Hepatocyte (in vitro differentiated cells): ENCODE data around the gene TMEM256. TPM values are rescaled to one million over a fixed set of nuclear protein-coding genes. Genes with fewer than 3 reads are reported as not detected.

Experiments
- DNase-seq: peaks from one replicate; pipeline ENCODE4 v3.0.0-alpha.2; 2016; ENCODE audit warnings: low spot score
- H2AFZ ChIP-seq: fragments of 200-600 bp; sonication (generic); 2 replicates; pipeline ENCODE4 v1.6.0; 2016; ENCODE audit warnings: antibody characterized with exemption, mild to moderate bottlenecking
- H3K27ac ChIP-seq: fragments of 200-600 bp; sonication (generic); 2 replicates; pipeline ENCODE4 v1.5.1; 2016; ENCODE audit warnings: mild to moderate bottlenecking
- H3K27me3 ChIP-seq: fragments of 200-600 bp; sonication (generic); 2 replicates; pipeline ENCODE4 v1.6.1; 2016
- H3K36me3 ChIP-seq: fragments of 200-600 bp; sonication (generic); replicated peaks from 2 replicates; pipeline ENCODE4 v1.5.1; 2016; ENCODE audit warnings: low read depth; ENCODE audit not compliant: insufficient read depth
- H3K4me1 ChIP-seq: fragments of 200-600 bp; sonication (generic); 2 replicates; pipeline ENCODE4 v1.5.1; 2016; ENCODE audit warnings: mild to moderate bottlenecking, moderate library complexity; ENCODE audit not compliant: insufficient read depth
- H3K4me2 ChIP-seq: fragments of 200-600 bp; sonication (generic); 2 replicates; pipeline ENCODE4 v1.6.0; 2016
- H3K4me3 ChIP-seq: fragments of 200-600 bp; sonication (generic); 2 replicates; pipeline ENCODE4 v1.5.1; 2016; ENCODE audit warnings: mild to moderate bottlenecking
- H3K79me2 ChIP-seq: fragments of 200-600 bp; sonication (generic); 2 replicates; pipeline ENCODE4 v1.6.0; 2017; ENCODE audit warnings: mild to moderate bottlenecking
- H3K9me2 ChIP-seq: fragments of 200-600 bp; sonication (generic); replicated peaks from 2 replicates; pipeline ENCODE4 v1.6.0; 2017; ENCODE audit warnings: mild to moderate bottlenecking; ENCODE audit not compliant: insufficient read depth
- H3K9me3 ChIP-seq: fragments of 200-600 bp; sonication (generic); 2 replicates; pipeline ENCODE4 v1.5.1; 2016; ENCODE audit warnings: low read depth, mild to moderate bottlenecking
- H4K20me1 ChIP-seq: fragments of 200-600 bp; sonication (generic); 2 replicates; pipeline ENCODE4 v1.6.0; 2016; ENCODE audit warnings: mild to moderate bottlenecking; ENCODE audit not compliant: insufficient read depth, poor library complexity, severe bottlenecking
- CTCF ChIP-seq: fragments of 200-600 bp; sonication (generic); IDR thresholded peaks from 2 replicates; pipeline ENCODE4 v1.5.1; 2016; ENCODE audit warnings: antibody characterized with exemption, mild to moderate bottlenecking; ENCODE audit not compliant: poor library complexity
- EZH2 ChIP-seq: fragments of 200-600 bp; sonication (generic); IDR thresholded peaks from 2 replicates; pipeline ENCODE4 v1.6.1; 2016; ENCODE audit warnings: antibody characterized with exemption, mild to moderate bottlenecking, borderline replicate concordance
- EZH2phosphoT487 ChIP-seq: fragments of 200-600 bp; sonication (generic); IDR thresholded peaks from one replicate; pipeline ENCODE4 v1.6.1; 2018; ENCODE audit warnings: antibody characterized with exemption, mild to moderate bottlenecking, low read depth, moderate library complexity; ENCODE audit not compliant: unreplicated experiment, severe bottlenecking
- WGBS: methylation state at CpG from one replicate; pipeline ENCODE4 v1.1.6; 2016; ENCODE audit warnings: low lambda C conversion rate; ENCODE audit errors: missing lambda C conversion rate; 5-methylcytosine and 5-hydroxymethylcytosine counted together
- polyA plus RNA-seq: library from polyadenylated mRNA; unstranded; fragments of >200 nt; fragmentation: Nextera tagmentation; extraction: Ambion mirVana; gene quantifications from 2 replicates; pipeline ENCODE4 v1.2.1, GENCODE V29; 2016
- total RNA-seq: library from RNA; depleted of rRNA; stranded (reverse); fragments of >200 nt; gene quantifications from 2 replicates; pipeline ENCODE4 v1.2.3, GENCODE V29; 2014

The TMEM256 gene
- total and polyA plus RNA-seq, 2 experiments from 2014 or later: 105 to 118 TPM

GRCh38 chr17:7405350-7406234 is 1.7 kb upstream of the TMEM256 start:
- peaks cover 19% of the 10 kb centered on the region for H3K79me2 ChIP-seq
- peak overlapping the region; percentile 63 for H3K27ac ChIP-seq
- H3K9me3 ChIP-seq: no peaks in the 10 kb centered on the region
- peak overlapping the region; percentile 23 for H2AFZ ChIP-seq
- peaks cover 9% of the 10 kb centered on the region for H3K4me1 ChIP-seq
- DNase-seq: peak; percentile 40
- TF ChIP-seq EZH2 (no peak), CTCF (no peak), EZH2phosphoT487 (no peak)
- WGBS: 17% methylated on average over 9 of the region's 38 CpGs
- H3K4me3 ChIP-seq: peak overlapping the region; percentile 50
- H3K4me2 ChIP-seq: peak overlapping the region; percentile 97
- H3K9me2 ChIP-seq: no peaks in the 10 kb centered on the region
- no peaks in the 10 kb centered on the region for H4K20me1 ChIP-seq
- no peaks in the 10 kb centered on the region for H3K36me3 ChIP-seq
- H3K27me3 ChIP-seq: no peaks in the 10 kb centered on the region

- Histone ChIP-seq H3K27me3 (no peaks in the 10 kb centered on the region), H4K20me1 (no peaks in the 10 kb centered on the region), H2AFZ (peak overlapping the region; percentile 23), H3K4me2 (peak overlapping the region; percentile 97), H3K9me3 (no peaks in the 10 kb centered on the region), H3K79me2 (peaks cover 19% of the 10 kb centered on the region), H3K27ac (peak overlapping the region; percentile 63), H3K36me3 (no peaks in the 10 kb centered on the region), H3K4me1 (peaks cover 9% of the 10 kb centered on the region), H3K4me3 (peak overlapping the region; percentile 50), H3K9me2 (no peaks in the 10 kb centered on the region)
- 2% methylated on average over 16 of the region's 65 CpGs for WGBS
- no peak for DNase-seq
- no peak for TF ChIP-seq CTCF
These were observed 946 bp upstream of the TMEM256 start for GRCh38 chr17:7404737-7405349.

GRCh38 chr17:7403727-7403976 is 245 bp downstream of the TMEM256 start:
- Histone ChIP-seq H3K27me3 (no peaks in the 10 kb centered on the region), H3K27ac (peak overlapping the region; percentile 92), H3K9me3 (no peaks in the 10 kb centered on the region), H2AFZ (peak overlapping the region; percentile 2), H3K4me1 (peaks cover 9% of the 10 kb centered on the region), H3K4me3 (peak overlapping the region; percentile 32), H4K20me1 (no peaks in the 10 kb centered on the region), H3K36me3 (no peaks in the 10 kb centered on the region), H3K4me2 (peak overlapping the region; percentile 86), H3K79me2 (peaks cover 19% of the 10 kb centered on the region), H3K9me2 (no peaks in the 10 kb centered on the region)
- DNase-seq: no peak
- 0% methylated on average over 9 of the region's 13 CpGs for WGBS
- TF ChIP-seq EZH2phosphoT487: no peak
- TF ChIP-seq CTCF: no peak
- TF ChIP-seq EZH2: no peak
